Psoas muscle (tissue), 8 donors: ENCODE results near the gene RNF225. TPM values are rescaled to one million over a fixed set of nuclear protein-coding genes. Genes with fewer than 3 reads are reported as not detected.

Source experiments
- ATAC-seq, 4 donors: fragments of 200-7000 bp; cut with Tn5 transposase; one replicate each; pipeline ENCODE4 v1.9.1; 2020; ENCODE audit warnings: moderate library complexity in 3 of 4, mild to moderate bottlenecking in 2 of 4
- DNase-seq, 2 donors: peaks; one replicate each; pipeline ENCODE4 v3.0.0-alpha.2; 2020
- H3K27ac ChIP-seq: fragments of 200-600 bp; one replicate; pipeline ENCODE4 v1.8.0; 2022
- H3K27me3 ChIP-seq, 3 donors: fragments of 200-600 bp in 1 of 3; one replicate each; pipeline versions ENCODE4 v1.6.1 to v1.8.0; 2013 to 2022; ENCODE audit warnings: low read length in 2 of 3, mild to moderate bottlenecking in 2 of 3, moderate library complexity in 1 of 3; ENCODE audit not compliant: insufficient read depth in 3 of 3
- H3K36me3 ChIP-seq, 2 donors: fragments of 200-600 bp in 1 of 2; one replicate each; pipeline versions ENCODE4 v1.6.1 to v1.8.0; 2013 to 2022; ENCODE audit warnings: low read depth in 1 of 2, mild to moderate bottlenecking in 1 of 2, moderate library complexity in 1 of 2; ENCODE audit not compliant: insufficient read depth in 1 of 2
- H3K4me1 ChIP-seq: fragments of 200-600 bp; one replicate; pipeline ENCODE4 v1.8.0; 2022
- H3K4me3 ChIP-seq: fragments of 200-600 bp; one replicate; pipeline ENCODE4 v1.8.0; 2022; ENCODE audit warnings: mild to moderate bottlenecking
- H3K9me3 ChIP-seq: fragments of 200-600 bp; one replicate; pipeline ENCODE4 v1.8.0; 2022
- CTCF ChIP-seq: fragments of 200-600 bp; IDR thresholded peaks from one replicate; pipeline ENCODE4 v1.8.0; 2022; ENCODE audit warnings: antibody characterized with exemption
- WGBS, 3 donors: extraction: QIAGEN DNeasy Blood & Tissue Kit; methylation state at CpG; one replicate each; pipeline versions ENCODE4 v1.1.6 to v1.1.7; 2013; 5-methylcytosine and 5-hydroxymethylcytosine counted together
- intact Hi-C, 2 donors: fragments of 100-400 bp; cut with DNase I; formaldehyde crosslinking; loops; one replicate each; pipeline versions ENCODE4 v1.11.0 to v1.14.2; 2022
- polyA plus RNA-seq, 3 donors: library from polyadenylated mRNA; stranded (reverse); fragments of 200-250 nt; gene quantifications; one replicate each; pipeline ENCODE4 v1.2.3, GENCODE V29; 2013
- total RNA-seq, 4 donors: library from RNA; stranded (reverse); fragmentation: NEBNext Ultra II Directional in 2 of 4; extraction: Animal tissue kit (Norgen Biotek cat#: 25700) in 2 of 4; gene quantifications; one replicate each; pipeline versions ENCODE4 v1.2.1 to v1.2.4, GENCODE V29; 2021 to 2023
- donor health status: healthy with polysubstance abuse.
- donor health status: DM: no; HTN: no; CAD: no; lungs with moderate emphysema.
- donor health status: Bipolar disorder and iron deficiency.
- donor health status: healthy.
- donor health status: DM: yes; HTN: yes; CAD: no.
- donor health status: DM: no; HTN: no; CAD: no.
- donor health status: DM: no; HTN: no; CAD: no.
- donor health status: DM: yes; HTN: yes; CAD: no.

The RNF225 gene
- total and polyA plus RNA-seq, 7 donors = not detected

GRCh38 chr19:58350001-58350861 lies 45.2 kb upstream of the RNF225 start:
- Histone ChIP-seq H3K9me3 (no peaks in the 10 kb centered on the region), H3K4me3 (no peak overlapping the region), H3K4me1 (no peaks in the 10 kb centered on the region), H3K36me3 (no peaks in the 10 kb centered on the region), H3K27me3 (peaks cover 0 to 38% (median 11%) of the 10 kb centered on the region in 3 donors), H3K27ac (no peak overlapping the region)
- TF ChIP-seq CTCF = no peak
- intact Hi-C loops = no loop called here
- no peak for DNase-seq
- ATAC-seq = no peak
- WGBS, 3 donors = 28 to 56% (median 44%) methylated on average over 76 to 84 of the region's 84 CpGs

GRCh38 chr19:58350871-58351557 lies 44.4 kb upstream of the RNF225 start:
- no peaks in the 10 kb centered on the region for H3K4me1 ChIP-seq
- no peak overlapping the region for H3K27ac ChIP-seq
- no peak for TF ChIP-seq CTCF
- H3K4me3 ChIP-seq = no peak overlapping the region
- no peaks in the 10 kb centered on the region for H3K9me3 ChIP-seq
- peaks cover 0 to 40% (median 11%) of the 10 kb centered on the region in 3 donors for H3K27me3 ChIP-seq
- ATAC-seq = no peak
- WGBS, 3 donors = 66 to 79% (median 67%) methylated on average over 34 of the region's 34 CpGs
- intact Hi-C loops = no loop called here
- DNase-seq = no peak
- no peaks in the 10 kb centered on the region for H3K36me3 ChIP-seq

GRCh38 chr19:58351558-58351878 lies 43.9 kb upstream of the RNF225 start:
- intact Hi-C loops = no loop called here
- Histone ChIP-seq H3K36me3 (no peaks in the 10 kb centered on the region), H3K4me1 (no peaks in the 10 kb centered on the region), H3K27me3 (peaks cover 0 to 45% (median 11%) of the 10 kb centered on the region in 3 donors), H3K27ac (no peak overlapping the region), H3K4me3 (no peak overlapping the region), H3K9me3 (no peaks in the 10 kb centered on the region)
- WGBS, 3 donors = 84 to 90% (median 84%) methylated on average over 7 to 9 of the region's 9 CpGs
- TF ChIP-seq CTCF = no peak
- DNase-seq (no peak), ATAC-seq (no peak)

GRCh38 chr19:58351990-58352755 lies 43.3 kb upstream of the RNF225 start:
- ATAC-seq (no peak), DNase-seq (no peak)
- WGBS, 3 donors = 82 to 87% (median 84%) methylated on average over 23 of the region's 23 CpGs
- H3K27ac ChIP-seq = no peak overlapping the region
- TF ChIP-seq CTCF = no peak
- H3K36me3 ChIP-seq = no peaks in the 10 kb centered on the region
- peaks cover 0 to 46% (median 6%) of the 10 kb centered on the region in 3 donors for H3K27me3 ChIP-seq
- H3K9me3 ChIP-seq = no peaks in the 10 kb centered on the region
- intact Hi-C loops = no loop called here
- no peaks in the 10 kb centered on the region for H3K4me1 ChIP-seq
- H3K4me3 ChIP-seq = no peak overlapping the region
